Uterus (tissue), 2 donors: ENCODE measurements around the gene VIT.

Source experiments
- CTCF ChIP-seq, 4 experiments: fragments of 200-600 bp in 2 of 4; fragments of 450-650 bp in 2 of 4; sonication (generic) in 2 of 4; IDR thresholded peaks; one replicate each; pipeline ENCODE4 v1.5.1; 2016 to 2019; ENCODE audit warnings: antibody characterized with exemption in 4 of 4, mild to moderate bottlenecking in 2 of 4, moderate library complexity in 1 of 4
- POLR2A ChIP-seq, 2 donors: fragments of 450-650 bp; IDR thresholded peaks; one replicate each; pipeline ENCODE4 v1.6.1; 2016; ENCODE audit warnings: antibody characterized with exemption in 2 of 2, mild to moderate bottlenecking in 1 of 2, moderate library complexity in 1 of 2

DNA sequence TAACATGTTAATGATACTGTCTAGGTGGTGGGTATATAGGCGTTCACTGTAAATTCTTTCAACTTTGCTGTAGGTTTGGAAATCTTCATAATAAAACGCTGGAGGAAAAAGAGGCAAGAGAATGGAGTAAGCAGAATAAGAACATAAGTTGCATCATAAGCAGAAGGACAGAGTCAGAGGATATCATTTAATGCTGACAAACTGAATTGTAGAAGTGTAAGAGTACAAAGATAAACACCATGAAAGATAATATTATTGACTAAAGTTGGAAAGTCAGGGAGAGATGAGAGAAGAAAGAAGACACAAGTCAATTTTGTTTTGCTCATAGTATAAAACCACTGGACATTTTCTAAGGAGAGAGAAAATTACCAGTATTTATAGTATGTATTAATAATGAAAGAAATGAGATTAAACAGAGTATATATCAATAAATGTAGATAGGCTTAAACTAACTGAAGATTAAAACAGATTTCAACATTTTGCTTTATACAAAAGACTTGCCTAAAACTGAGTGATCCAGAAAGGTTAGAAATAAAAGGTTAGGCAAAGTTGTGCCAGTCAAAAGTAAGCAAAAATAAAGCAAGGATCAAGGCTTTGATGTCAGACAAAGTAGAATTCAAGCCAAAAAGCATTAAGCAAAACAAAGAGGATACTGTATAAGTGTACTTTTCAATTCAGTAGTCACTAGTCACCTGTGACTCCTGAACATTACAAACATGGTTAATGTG is 42.4 kb upstream of the VIT start:
- TF ChIP-seq CTCF (IDR thresholded peaks at IDR 0.05), result no peak
- no peak for TF ChIP-seq POLR2A (IDR thresholded peaks at IDR 0.05)
